Common myeloid progenitor, CD34-positive (primary cell): ENCODE data around the gene SORCS1.

ENCODE experiments used
- CTCF ChIA-PET: fragments of 350-600 bp; sonication (Branson Sonifier 250); formaldehyde crosslinking; loops from one replicate; lab custom pipeline; 2021; ENCODE audit warnings: antibody characterized with exemption; lab: Charles Lee
- POLR2A ChIA-PET: fragments of 350-600 bp; sonication (Branson Sonifier 250); formaldehyde crosslinking; loops from one replicate; lab custom pipeline; 2021; ENCODE audit warnings: antibody characterized with exemption; lab: Charles Lee
- DNase-seq, 3 donors: peaks; one replicate each; pipeline versions ENCODE4 v3.0.0 to v3.0.0-alpha.2; 2013
- H3K27ac ChIP-seq, 2 experiments: 1 replicate in 1 of 2; 2 replicates in 1 of 2; pipeline ENCODE4 v1.7.0; 2013; ENCODE audit warnings: inconsistent platforms in 2 of 2, low read length in 2 of 2, mild to moderate bottlenecking in 2 of 2, low read depth in 1 of 2, moderate library complexity in 1 of 2; ENCODE audit not compliant: severe bottlenecking in 2 of 2, insufficient read depth in 1 of 2, poor library complexity in 1 of 2
- H3K27me3 ChIP-seq, 5 experiments: replicated peaks in 2 of 5; 1 replicate in 3 of 5; 2 replicates in 2 of 5; pipeline versions ENCODE4 v1.6.1 to v1.7.0; 2013; ENCODE audit warnings: low read length in 4 of 5, mild to moderate bottlenecking in 2 of 5, moderate library complexity in 2 of 5, inconsistent platforms in 1 of 5; ENCODE audit not compliant: insufficient read depth in 5 of 5, control insufficient read depth in 4 of 5
- H3K36me3 ChIP-seq, 4 experiments: 1 replicate in 2 of 4; 2 replicates in 2 of 4; pipeline versions ENCODE4 v1.6.1 to v1.7.0; 2013; ENCODE audit warnings: low read length in 3 of 4, control low read depth in 1 of 4, mild to moderate bottlenecking in 1 of 4; ENCODE audit not compliant: control insufficient read depth in 4 of 4, insufficient read depth in 4 of 4
- H3K4me1 ChIP-seq, 4 experiments: 1 replicate in 3 of 4; 2 replicates in 1 of 4; pipeline versions ENCODE4 v1.6.1 to v1.7.1; 2013; ENCODE audit warnings: low read length in 3 of 4, mild to moderate bottlenecking in 3 of 4, control low read depth in 1 of 4, inconsistent platforms in 1 of 4, moderate library complexity in 1 of 4; ENCODE audit not compliant: control insufficient read depth in 4 of 4, insufficient read depth in 4 of 4; ENCODE audit errors: control extremely low read depth in 1 of 4
- H3K4me3 ChIP-seq, 7 experiments: 1 replicate in 4 of 7; 2 replicates in 3 of 7; pipeline versions ENCODE4 v1.5.1 to v1.7.0; 2013; ENCODE audit warnings: mild to moderate bottlenecking in 7 of 7, low read length in 6 of 7, moderate library complexity in 6 of 7, inconsistent platforms in 2 of 7, low read depth in 2 of 7, control low read depth in 1 of 7; ENCODE audit not compliant: insufficient read depth in 4 of 7, control insufficient read depth in 1 of 7; ENCODE audit errors: extremely low read depth in 1 of 7
- H3K9me3 ChIP-seq, 5 experiments: 1 replicate in 4 of 5; 2 replicates in 1 of 5; pipeline versions ENCODE4 v1.6.1 to v1.7.1; 2013; ENCODE audit warnings: low read length in 4 of 5, mild to moderate bottlenecking in 2 of 5, inconsistent platforms in 1 of 5, low read depth in 1 of 5, moderate library complexity in 1 of 5; ENCODE audit not compliant: control insufficient read depth in 4 of 5, insufficient read depth in 2 of 5; ENCODE audit errors: control extremely low read depth in 1 of 5
- WGBS: methylation state at CpG from one replicate; pipeline ENCODE4 v1.1.5; 2013; ENCODE audit not compliant: insufficient coverage; 5-methylcytosine and 5-hydroxymethylcytosine counted together

SORCS1 gene

DNA sequence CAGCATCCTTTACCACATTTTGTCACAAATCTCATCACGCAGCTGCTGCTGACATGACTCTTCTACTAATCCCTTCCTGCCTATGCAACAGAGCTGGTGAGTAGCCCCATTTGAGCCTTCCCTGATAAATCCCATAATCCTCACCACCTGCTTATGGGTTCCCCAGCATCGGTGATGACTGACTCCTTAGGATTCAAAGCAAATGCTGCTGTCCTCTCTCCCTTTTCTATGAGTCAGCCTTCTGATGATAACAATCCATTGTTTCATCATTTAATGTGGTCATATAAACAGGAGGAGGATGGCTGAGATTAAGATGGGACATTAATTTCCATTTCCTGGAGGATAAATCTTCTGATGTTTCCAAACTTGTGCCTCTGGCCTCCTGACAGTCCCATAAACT, 73.4 kb downstream of the SORCS1 start:
- Histone ChIP-seq H3K9me3 (no peaks in the 10 kb centered on the region), H3K27ac (no peak overlapping the region), H3K4me1 (no peaks in the 10 kb centered on the region), H3K27me3 (peaks cover 0 to 4% (median 0%) of the 10 kb centered on the region in 5 experiments), H3K36me3 (no peaks in the 10 kb centered on the region), H3K4me3 (no peak overlapping the region)
- ChIA-PET POLR2A (no interaction called here), CTCF (no interaction called here)
- no peak for DNase-seq
- WGBS, result 82% methylated on average over 2 of the region's 2 CpGs

GRCh38 chr10:107085665-107086525, 78.6 kb downstream of the SORCS1 start:
- Histone ChIP-seq H3K4me1 (no peaks in the 10 kb centered on the region), H3K9me3 (peaks cover 0 to 2% (median 0%) of the 10 kb centered on the region in 5 experiments), H3K27ac (no peak overlapping the region), H3K27me3 (no peaks in the 10 kb centered on the region), H3K4me3 (no peak overlapping the region), H3K36me3 (no peaks in the 10 kb centered on the region)
- ChIA-PET POLR2A (no interaction called here), CTCF (no interaction called here)
- DNase-seq, result no peak
- WGBS, result 100% methylated on average over 3 of the region's 6 CpGs

DNA sequence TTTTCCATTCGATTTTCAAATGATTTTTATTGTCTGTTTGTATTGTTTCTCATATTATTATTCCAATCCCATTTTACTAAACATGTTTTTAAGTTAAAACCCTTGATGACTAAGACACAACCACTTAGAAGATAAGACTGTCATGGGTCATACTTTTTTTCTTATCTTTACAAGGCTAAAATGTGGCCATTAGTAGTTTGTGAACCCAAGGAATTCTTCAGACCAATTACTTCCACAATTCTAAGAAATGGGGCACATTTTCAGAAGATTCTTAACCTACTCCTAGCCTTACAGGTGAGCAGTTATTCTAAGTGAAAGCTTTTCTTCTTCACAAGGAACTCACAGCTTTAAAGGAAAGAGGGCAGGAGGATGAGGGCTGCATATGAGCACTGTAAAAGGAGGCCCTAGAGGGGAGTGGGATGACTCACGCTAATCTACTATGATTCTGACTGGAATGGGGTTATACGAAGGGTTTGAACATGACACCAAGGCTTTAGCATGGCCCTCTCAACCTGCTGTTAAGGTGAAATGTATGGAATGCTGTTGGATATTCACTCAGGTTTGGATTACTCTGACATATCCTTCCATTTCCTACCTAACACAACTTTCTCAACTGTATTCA, 81.0 kb downstream of the SORCS1 start:
- H3K4me1 ChIP-seq, result no peaks in the 10 kb centered on the region
- no peak overlapping the region for H3K27ac ChIP-seq
- POLR2A ChIA-PET, result no interaction called here
- H3K27me3 ChIP-seq, result peaks cover 0 to 3% (median 0%) of the 10 kb centered on the region in 5 experiments
- no peaks in the 10 kb centered on the region for H3K36me3 ChIP-seq
- H3K4me3 ChIP-seq, result no peak overlapping the region
- 100% methylated on average over 1 of the region's 3 CpGs for WGBS
- DNase-seq, result no peak
- peaks cover 0 to 2% (median 0%) of the 10 kb centered on the region in 5 experiments for H3K9me3 ChIP-seq
- CTCF ChIA-PET, result no interaction called here

GRCh38 chr10:107081644-107082043, 82.9 kb downstream of the SORCS1 start:
- WGBS, result no CpG with 5 or more reads among the region's 1 CpG
- Histone ChIP-seq H3K36me3 (no peaks in the 10 kb centered on the region), H3K27me3 (peaks cover 0 to 3% (median 0%) of the 10 kb centered on the region in 5 experiments), H3K27ac (no peak overlapping the region), H3K9me3 (peaks cover 0 to 2% (median 0%) of the 10 kb centered on the region in 5 experiments), H3K4me1 (no peaks in the 10 kb centered on the region), H3K4me3 (no peak overlapping the region)
- POLR2A ChIA-PET, result no interaction called here
- CTCF ChIA-PET, result no interaction called here
- DNase-seq, result peak in 1 of 3 donors; percentile 1

DNA sequence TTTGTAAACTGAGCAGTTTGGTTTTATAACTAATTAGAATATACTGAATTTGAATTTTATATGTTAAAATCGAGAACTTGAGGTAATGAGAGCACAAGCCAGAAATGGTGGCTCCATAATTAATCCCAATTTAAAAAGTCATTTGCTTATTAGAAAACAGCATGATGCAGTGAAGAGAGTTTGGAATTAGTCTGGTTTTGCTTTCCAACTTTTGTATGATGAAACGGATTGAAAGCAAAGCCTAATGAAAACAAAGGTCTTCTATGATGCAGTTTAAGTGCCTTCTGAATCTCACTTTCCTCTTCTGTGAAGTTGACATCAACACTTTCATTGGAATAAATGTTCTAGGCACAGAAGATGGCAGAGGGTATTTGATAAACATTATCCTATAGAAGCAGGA, 89.4 kb downstream of the SORCS1 start:
- CTCF ChIA-PET, result no interaction called here
- POLR2A ChIA-PET, result no interaction called here

DNA sequence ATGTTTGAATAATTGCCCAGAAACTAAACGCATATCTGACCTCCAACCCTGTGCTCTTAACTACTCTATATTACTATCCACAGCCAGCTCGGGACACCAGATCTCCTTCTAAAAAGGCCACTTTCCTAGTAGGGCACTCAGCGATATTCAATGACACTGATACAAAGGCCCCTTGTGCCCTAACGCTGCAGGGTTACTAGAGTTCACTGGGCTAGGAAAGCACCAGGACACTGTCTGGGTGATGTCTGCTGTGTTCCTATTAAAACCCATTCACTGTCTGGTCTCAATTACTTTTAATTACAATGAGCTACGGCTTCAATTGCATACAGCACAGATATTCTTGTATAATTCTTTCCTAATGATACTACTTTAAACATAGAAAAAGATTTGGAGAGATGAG, 91.7 kb downstream of the SORCS1 start:
- no peak overlapping the region for H3K27ac ChIP-seq
- WGBS, result 100% methylated on average over 3 of the region's 5 CpGs
- no peak for DNase-seq
- H3K4me3 ChIP-seq, result no peak overlapping the region
- no peaks in the 10 kb centered on the region for H3K36me3 ChIP-seq
- POLR2A ChIA-PET, result no interaction called here
- peaks cover 0 to 9% (median 0%) of the 10 kb centered on the region in 5 experiments for H3K27me3 ChIP-seq
- CTCF ChIA-PET, result no interaction called here
- H3K9me3 ChIP-seq, result peaks cover 0 to 2% (median 0%) of the 10 kb centered on the region in 5 experiments
- no peaks in the 10 kb centered on the region for H3K4me1 ChIP-seq

More for the DNA sequence above, 89.4 kb downstream of the SORCS1 start:
- H3K27ac ChIP-seq, result no peak overlapping the region
- DNase-seq, result no peak
- H3K4me3 ChIP-seq, result no peak overlapping the region
- peaks cover 0 to 11% (median 0%) of the 10 kb centered on the region in 5 experiments for H3K27me3 ChIP-seq
- no peaks in the 10 kb centered on the region for H3K4me1 ChIP-seq
- H3K9me3 ChIP-seq, result no peaks in the 10 kb centered on the region
- no peaks in the 10 kb centered on the region for H3K36me3 ChIP-seq
- WGBS, result no CpG with 5 or more reads among the region's 2 CpGs

DNA sequence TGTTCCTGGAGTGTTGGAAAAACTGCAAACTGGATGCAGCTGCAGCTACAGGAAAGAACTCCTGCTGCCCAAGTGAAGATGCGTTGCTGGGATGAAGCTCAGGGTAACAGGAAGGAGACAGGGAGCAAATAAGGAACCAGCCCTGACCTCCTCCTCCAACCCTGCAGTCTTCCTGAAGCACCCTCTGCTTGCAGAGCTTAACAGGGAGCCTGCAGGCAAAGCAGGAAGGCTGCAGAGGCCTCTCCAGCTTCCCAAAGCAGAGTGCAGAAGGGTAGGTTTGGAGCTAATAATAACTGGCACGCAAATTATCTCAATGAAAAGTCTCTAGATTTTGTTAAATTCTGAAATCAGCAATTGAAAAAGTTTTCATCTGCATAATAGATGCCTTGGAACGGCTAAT, 92.5 kb downstream of the SORCS1 start:
- H3K4me3 ChIP-seq, result no peak overlapping the region
- H3K36me3 ChIP-seq, result no peaks in the 10 kb centered on the region
- peaks cover 0 to 2% (median 0%) of the 10 kb centered on the region in 5 experiments for H3K9me3 ChIP-seq
- ChIA-PET POLR2A (interaction anchor here (0.7 kb wide), 1 partner anchor 724 kb away, joined by 3 read pairs; no protein-coding TSS in a partner anchor), CTCF (no interaction called here)
- H3K27ac ChIP-seq, result no peak overlapping the region
- WGBS, result 33% methylated on average over 1 of the region's 3 CpGs
- peaks cover 0 to 9% (median 0%) of the 10 kb centered on the region in 5 experiments for H3K27me3 ChIP-seq
- no peak for DNase-seq
- H3K4me1 ChIP-seq, result no peaks in the 10 kb centered on the region
